ENCODE results near the gene SPG7. TPM values are rescaled to one million over a fixed set of nuclear protein-coding genes. Genes with fewer than 3 reads are reported as not detected.

Gene SPG7
- total RNA-seq, 4 donors from 2014 or later, result 65.0 to 104 (median 84.9) TPM

GRCh38 chr16:89604764-89605163 is 96.6 kb downstream of the SPG7 start:
- WGBS, 2 donors, result 71 to 79% methylated on average over 6 to 11 of the region's 16 CpGs
- Histone ChIP-seq H3K36me3 (no peaks in the 10 kb centered on the region), H3K27ac (no peak overlapping the region), H3K9me3 (no peaks in the 10 kb centered on the region), H3K4me1 (peaks cover 16 to 29% (median 26%) of the 10 kb centered on the region in 3 donors), H3K4me3 (no peak overlapping the region), H3K27me3 (peaks cover 0 to 33% (median 0%) of the 10 kb centered on the region in 4 donors)
- no peak for DNase-seq
- TF ChIP-seq POLR2A (IDR thresholded peaks at IDR 0.05) (no peak), CTCF (IDR thresholded peaks at IDR 0.05) (no peak)
- intact Hi-C loops (cut with DNase I), result no loop called here

- WGBS, 2 donors, result 51 to 60% methylated on average over 1 to 5 of the region's 34 CpGs
- H3K36me3 ChIP-seq, result no peaks in the 10 kb centered on the region
- intact Hi-C loops (cut with DNase I), result no loop called here
- no peak for DNase-seq
- peaks cover 12 to 23% (median 20%) of the 10 kb centered on the region in 3 donors for H3K4me1 ChIP-seq
- TF ChIP-seq POLR2A (IDR thresholded peaks at IDR 0.05) (no peak), CTCF (IDR thresholded peaks at IDR 0.05) (no peak)
- H3K9me3 ChIP-seq, result no peaks in the 10 kb centered on the region
- peaks cover 0 to 33% (median 0%) of the 10 kb centered on the region in 4 donors for H3K27me3 ChIP-seq
- no peak overlapping the region for H3K27ac ChIP-seq
- H3K4me3 ChIP-seq, result no peak overlapping the region
Measured at GRCh38 chr16:89605186-89605970, 97.2 kb downstream of the SPG7 start.

- Histone ChIP-seq H3K4me1 (peaks cover 12 to 17% (median 15%) of the 10 kb centered on the region in 3 donors), H3K27ac (no peak overlapping the region), H3K4me3 (no peak overlapping the region), H3K36me3 (no peaks in the 10 kb centered on the region), H3K27me3 (peaks cover 0 to 33% (median 0%) of the 10 kb centered on the region in 4 donors), H3K9me3 (no peaks in the 10 kb centered on the region)
- intact Hi-C loops (cut with DNase I), result no loop called here
- TF ChIP-seq POLR2A (IDR thresholded peaks at IDR 0.05) (no peak), CTCF (IDR thresholded peaks at IDR 0.05) (no peak)
- no peak for DNase-seq
- WGBS, 2 donors, result 79 to 83% methylated on average over 1 to 2 of the region's 9 CpGs
Measured at GRCh38 chr16:89606006-89606405, 97.8 kb downstream of the SPG7 start.

Small RNA genes within 50 kb of the gene (small RNA-seq; reads per million reads assigned to genes)
- gene SNORD68, result 0 reads per million in 4 donors

Other genes starting within 250 kb of the SPG7 start
- 10 to 100 TPM; 51.0 to 72.7 (median 66.9) TPM for gene ANKRD11, start 17.8 kb upstream of the SPG7 start, total RNA-seq
- 1,000 to 10,000 TPM; 3,143 to 7,972 (median 4,864) TPM for gene RPL13, start 52.3 kb downstream of the SPG7 start, total RNA-seq
- gene CPNE7, start 67.4 kb downstream of the SPG7 start, total RNA-seq, result 1 to 10 TPM in 3 of 4 donors, under 1 TPM in 1; 0.45 to 2.9 (median 2.1) TPM
- 1 to 10 TPM in 1 of 4 donors, under 1 TPM in 1, not detected in 2; 0.76 to 4.1 TPM for gene DPEP1, start 105.2 kb downstream of the SPG7 start, total RNA-seq
- 100 to 1,000 TPM in 2 of 4 donors, 10 to 100 TPM in 2; 83.0 to 116 (median 104) TPM for gene CHMP1A, start 149.3 kb downstream of the SPG7 start, total RNA-seq
- gene SPATA33, start 149.4 kb downstream of the SPG7 start, total RNA-seq, result 1 to 10 TPM; 1.8 to 4.9 (median 2.8) TPM
- 10 to 100 TPM; 21.6 to 45.0 (median 39.3) TPM for gene CDK10, start 178.3 kb downstream of the SPG7 start, total RNA-seq
- 10 to 100 TPM in 2 of 4 donors, 1 to 10 TPM in 2; 6.1 to 26.1 (median 8.9) TPM for gene SPATA2L, start 193.3 kb downstream of the SPG7 start, total RNA-seq
- 10 to 100 TPM in 3 of 4 donors, 1 to 10 TPM in 1; 7.1 to 25.0 (median 13.8) TPM for gene VPS9D1, start 212.5 kb downstream of the SPG7 start, total RNA-seq
- gene ZNF276, start 213.1 kb downstream of the SPG7 start, total RNA-seq, result 10 to 100 TPM; 18.1 to 43.3 (median 34.1) TPM

Measured in esophagus squamous epithelium (tissue), 5 donors.